RPMI7951 (cell line): Measurements from ENCODE around the gene EMID1. TPM values are rescaled to one million over a fixed set of nuclear protein-coding genes. Genes with fewer than 3 reads are reported as not detected.
A peak's percentile ranks its signal among the peaks of the same experiment; 100 is the strongest.

Experiments
- DNase-seq: peaks from one replicate; pipeline ENCODE4 v3.0.0-alpha.2; 2012; ENCODE audit warnings: low read depth
- total RNA-seq: library from RNA; depleted of rRNA; stranded (reverse); fragments of >200 nt; shearing (Covaris generic); gene quantifications from 2 replicates; pipeline ENCODE4 v1.2.3, GENCODE V29; 2014

The EMID1 gene
- total RNA-seq, 1 experiment from 2014 or later: not detected

DNA sequence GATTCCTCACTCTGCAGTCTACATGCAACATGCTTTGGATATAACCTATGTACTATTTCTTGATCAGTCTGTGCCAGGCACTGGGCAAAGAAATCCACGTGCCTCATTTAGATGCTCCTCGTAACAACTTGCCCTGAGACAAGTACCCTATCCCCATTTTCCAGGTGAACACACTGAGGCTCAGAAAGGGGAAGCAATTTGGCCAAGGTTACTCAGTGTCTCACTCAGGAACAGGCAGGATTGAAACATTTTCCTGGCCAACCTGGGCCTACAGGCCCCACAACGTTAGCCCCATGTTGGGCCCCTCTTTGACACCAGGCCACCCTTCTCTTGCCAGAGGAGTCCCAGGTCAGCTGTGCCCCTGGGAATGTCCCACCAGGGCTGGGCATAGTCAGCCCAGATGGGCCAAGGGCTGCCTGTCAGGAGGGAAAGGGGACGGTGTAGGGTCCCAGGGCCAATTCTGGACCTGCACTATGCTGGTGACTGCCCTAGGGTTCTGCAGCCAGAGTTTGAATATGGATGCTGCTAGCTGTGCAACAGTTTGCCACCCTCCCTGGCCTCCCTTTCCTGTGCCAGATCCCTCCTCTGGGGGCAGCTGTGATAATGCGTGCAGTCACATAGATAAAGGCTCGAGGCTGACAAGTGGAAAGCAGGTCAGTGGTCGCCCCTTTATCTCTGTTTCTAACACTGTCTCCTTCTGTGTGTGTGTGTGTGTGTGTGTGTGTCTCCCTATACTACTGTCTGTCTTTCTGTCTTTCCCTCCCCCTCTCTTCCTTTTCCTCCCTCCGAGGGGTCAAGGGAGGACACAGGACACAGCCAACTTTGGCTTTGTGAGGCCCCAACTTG, 10.4 kb upstream of the EMID1 start:
- no peak for DNase-seq

- no peak for DNase-seq
Measured at GRCh38 chr22:29195964-29196666, 9.6 kb upstream of the EMID1 start.

DNA sequence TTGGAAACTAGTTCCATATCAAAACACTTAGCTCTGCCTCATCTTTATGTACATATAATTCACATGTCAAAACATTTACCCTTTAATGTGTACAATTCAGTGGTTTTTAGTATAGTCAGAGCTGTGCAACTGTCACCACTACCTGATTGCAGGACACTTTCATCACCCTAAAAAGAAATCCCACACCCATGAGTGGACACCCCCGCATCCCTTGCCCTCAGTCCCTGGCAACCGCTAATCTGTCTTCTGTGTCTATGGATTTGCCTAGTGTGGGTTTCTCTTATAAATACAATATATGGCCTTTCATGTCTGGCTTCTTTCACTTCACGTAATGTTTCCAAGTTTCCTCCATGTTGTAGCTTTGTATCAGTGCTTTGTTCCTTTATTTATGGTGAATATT, 8.6 kb upstream of the EMID1 start:
- DNase-seq: no peak

GRCh38 chr22:29198240-29198639, 7.5 kb upstream of the EMID1 start:
- no peak for DNase-seq

- DNase-seq: no peak
Measured at GRCh38 chr22:29199702-29200400, 5.8 kb upstream of the EMID1 start.

DNA sequence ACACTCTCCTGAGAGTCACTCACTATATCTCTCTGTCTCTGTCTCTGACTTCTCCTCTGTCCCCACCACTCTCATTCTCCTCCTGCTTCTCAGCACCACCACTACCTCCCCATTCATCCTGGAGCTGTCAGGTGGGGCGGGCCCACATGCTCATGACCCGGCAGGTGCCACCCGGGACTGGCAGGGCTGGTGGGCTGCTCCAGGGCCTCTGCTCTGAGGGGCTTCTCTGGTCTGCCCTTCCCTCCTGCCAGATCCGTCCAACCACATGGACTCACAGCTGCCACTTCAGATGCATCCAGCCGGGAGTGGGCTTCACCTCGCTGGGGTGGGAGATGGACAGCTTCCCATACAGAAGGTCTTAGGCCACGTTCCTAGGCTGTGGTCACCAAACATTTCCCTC, 4.8 kb upstream of the EMID1 start:
- no peak for DNase-seq

- DNase-seq: no peak
Measured at GRCh38 chr22:29201782-29202181, 3.9 kb upstream of the EMID1 start.

DNA sequence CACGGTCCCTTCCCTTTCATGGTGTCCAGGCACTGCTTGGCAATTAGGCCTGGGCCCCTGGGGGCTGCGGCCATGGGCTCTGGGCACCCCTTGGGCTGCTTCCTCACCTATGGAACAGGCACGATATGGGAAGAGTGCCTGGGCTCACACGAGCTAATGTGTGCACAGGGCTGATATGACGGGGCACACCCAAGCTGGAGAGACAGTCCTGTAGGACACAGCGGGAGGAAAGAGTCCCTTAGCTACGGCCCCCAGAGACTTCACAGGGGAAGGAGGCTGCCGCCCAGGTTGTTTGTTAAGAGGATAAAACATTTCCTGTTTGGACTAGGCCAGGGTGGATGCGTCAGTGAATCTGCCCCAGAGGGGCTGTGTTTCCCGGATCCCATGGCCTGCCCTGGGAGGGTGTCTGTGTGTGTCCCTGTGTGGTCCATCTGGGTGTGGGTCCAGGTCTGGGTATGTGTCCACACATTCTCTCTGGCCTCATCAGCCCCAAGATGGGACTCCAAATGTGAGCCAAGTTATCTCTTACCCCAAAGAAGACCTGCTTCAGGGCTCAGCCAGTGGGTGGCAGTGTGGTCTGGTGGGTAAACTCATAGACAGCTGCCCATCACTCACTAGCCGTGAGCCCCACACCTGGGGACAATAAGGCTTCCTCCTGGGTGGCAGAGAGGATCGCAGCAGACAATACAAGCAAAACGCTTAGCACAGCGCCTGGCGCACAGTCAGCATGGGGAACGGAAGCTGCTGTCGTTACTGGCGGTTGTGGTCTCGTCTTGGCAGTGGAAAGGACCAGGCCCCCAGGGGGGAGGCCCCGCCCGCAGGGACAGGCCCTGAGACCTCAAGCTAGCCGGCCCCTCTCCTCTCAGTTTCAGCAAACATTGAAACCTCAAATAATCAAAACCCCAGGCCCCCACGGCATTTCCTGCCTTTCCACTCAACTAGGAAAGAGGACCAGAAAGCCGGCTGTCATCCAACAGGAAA, 3.2 kb upstream of the EMID1 start:
- peak; percentile 75 for DNase-seq

DNA sequence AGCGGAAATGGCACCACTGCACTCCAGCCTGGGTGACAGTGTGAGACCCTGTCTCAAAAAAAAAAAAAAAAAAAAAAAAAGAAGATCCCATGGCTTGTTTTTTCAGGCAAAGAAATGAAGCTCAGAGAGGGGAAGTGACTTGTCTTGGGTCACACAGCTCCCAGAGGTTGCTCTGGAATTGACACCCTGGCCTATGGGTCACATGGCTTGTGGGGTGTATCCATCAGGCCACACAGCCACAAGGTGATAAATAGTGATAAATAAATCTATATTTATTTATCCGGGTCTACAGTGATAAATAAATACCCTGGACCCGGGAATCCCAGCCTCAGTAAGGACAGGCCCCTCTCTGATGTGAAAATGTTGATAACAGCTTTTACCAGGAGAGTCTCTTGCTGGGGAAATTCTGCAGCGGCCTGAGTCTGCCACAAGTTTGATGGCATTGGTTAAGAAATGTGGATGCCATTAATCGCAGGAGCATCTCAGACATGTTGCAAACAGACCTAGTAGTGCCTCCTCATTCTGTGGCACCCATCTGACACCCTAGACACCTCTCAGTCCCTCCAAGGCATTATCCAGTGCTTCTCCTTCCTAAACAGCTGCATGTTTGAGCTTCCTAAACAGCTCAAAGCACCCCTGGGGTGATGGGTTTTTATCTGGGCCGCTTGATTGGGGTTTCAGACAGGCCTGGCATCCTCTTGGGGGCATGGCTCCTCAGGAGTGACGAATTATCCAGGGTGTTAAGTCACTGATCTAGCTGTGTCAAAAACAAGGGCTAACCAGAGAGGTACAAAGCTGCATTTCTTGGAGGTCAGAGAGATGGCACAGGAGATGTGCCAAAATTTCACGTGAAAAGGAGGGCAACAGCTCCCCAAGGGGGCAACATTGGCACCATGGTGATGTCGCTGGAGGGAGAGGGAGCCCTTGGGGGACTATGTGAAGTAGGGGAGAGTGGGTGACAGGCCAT, 1.9 kb upstream of the EMID1 start:
- no peak for DNase-seq

DNA sequence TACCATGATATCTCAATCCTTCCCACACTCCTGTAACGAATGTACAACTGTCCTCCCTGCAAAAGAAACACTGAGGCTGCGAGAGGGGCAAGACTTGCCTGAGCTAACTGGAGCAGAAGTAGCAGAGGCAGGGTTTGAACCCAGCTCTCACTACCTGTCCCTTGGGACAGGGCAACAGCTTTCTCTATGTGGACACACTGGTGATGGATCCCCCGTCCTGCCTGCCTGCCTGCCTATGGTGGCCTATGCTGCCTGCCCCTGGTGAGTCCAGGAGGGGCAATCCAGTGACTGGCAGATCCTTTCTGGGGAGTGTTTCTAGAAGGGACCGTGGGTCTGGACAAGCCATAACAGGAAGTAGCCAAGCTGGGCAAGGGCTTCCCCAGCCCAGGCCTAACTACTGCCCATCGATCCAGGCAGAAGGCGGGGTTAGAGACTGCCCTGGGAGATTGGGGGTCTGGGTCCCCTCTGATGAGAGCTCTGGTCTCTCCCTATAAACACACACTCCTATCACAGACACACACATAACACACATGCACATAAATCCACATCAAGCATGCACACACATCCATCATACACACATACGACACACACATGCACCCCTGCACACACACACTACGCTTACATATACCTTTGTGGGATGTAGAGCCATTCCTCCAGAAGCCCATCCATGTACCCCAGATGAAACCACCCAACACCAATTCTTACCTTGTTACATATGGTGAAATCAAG, 1.1 kb upstream of the EMID1 start:
- no peak for DNase-seq

DNA sequence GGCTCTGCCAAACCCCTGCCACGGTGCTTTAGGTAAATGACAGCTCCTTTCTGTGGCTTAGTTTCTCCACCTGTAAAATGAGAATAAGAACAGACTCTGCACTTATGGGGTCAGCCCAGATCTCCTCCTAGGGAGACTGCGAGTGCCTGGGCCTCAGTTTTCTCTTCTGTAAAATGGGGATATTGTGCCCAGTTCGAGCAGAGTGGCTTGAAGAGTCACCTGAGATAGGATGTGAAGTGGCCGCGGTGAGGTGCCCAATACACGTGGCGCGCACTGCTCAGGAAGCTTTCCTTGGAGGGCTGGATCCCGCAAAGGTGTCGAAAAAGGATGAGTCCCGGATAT, 473 bp upstream of the EMID1 start:
- no peak for DNase-seq

- DNase-seq: no peak
Measured at GRCh38 chr22:29206372-29207242, 911 bp downstream of the EMID1 start.

- DNase-seq: no peak
Measured at GRCh38 chr22:29207243-29207550, 1.5 kb downstream of the EMID1 start.

- no peak for DNase-seq
Measured at GRCh38 chr22:29207562-29208501, 2.1 kb downstream of the EMID1 start.

DNA sequence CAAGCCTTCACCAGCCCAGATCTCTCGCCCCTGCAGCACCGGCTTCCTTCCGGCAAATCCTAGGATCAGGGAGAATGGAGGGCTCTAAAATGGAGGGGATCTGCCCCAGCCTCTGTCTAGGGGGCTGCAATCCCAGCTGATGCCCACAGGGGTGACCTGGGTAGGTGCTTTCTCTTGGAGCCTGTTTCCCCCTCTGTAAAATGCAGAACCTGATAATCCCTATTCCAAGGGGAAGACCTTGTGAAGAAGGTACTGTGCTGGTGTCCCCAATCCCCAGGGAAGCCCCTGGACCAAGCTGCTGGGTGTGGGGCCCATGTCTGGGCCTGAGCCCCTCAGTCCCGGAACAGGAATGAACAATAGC, 2.8 kb downstream of the EMID1 start:
- no peak for DNase-seq

DNA sequence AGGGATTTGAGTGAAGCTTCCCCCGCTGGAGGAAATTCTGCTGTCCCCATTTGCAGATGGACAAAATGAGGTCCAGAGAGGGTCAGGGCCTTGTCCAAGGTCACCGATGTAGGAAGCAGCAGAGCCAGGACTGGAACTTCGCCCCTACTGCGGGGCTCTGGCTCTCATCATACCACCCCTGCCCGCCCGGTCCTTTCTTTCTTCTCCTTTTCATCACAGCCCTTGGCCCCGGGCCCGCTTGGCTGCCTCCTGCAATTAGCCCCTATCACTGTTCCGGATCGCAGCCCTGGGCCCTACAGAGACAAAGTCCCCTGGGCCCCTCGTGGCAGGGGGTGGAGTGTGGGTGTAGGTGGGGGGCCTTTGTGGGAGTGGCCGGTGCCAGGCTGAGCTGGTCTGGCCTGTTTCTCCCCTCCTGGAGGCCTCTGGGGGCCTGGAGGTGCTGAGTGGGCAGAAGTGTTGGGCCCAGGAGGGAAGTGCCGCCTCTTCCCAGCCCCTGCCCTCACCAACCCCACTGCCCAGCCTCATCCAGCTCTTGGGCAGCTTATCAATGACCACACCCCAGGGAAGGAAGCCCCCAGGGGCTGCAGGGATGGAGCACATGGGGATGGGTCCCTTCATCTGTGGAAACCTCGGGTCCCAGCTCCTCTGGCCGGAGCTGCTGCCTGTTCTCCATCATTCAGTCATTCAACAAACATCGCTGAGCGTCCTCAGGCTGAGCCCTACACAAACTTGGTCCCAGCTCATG, 3.4 kb downstream of the EMID1 start:
- DNase-seq: no peak

DNA sequence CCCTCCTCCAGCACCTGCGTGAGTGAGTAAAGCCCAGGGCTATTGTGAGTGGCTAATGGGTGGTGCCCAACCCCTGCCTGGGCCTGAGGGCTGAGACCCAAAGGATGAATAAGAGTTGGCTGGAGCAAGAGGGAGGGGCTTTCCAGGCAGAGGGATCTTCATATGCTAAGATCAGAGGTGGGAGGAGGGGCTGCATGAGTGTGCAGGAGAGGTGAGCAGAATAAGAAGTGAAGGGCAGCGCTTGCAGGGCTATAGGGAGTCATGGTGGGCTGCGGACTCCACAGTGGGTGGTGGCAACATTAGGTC, 3.9 kb downstream of the EMID1 start:
- no peak for DNase-seq
